Cardiac fibroblast (primary cell): ENCODE results near the gene SIM2.
"Not testable (repeated sequence)": the region's sequence is repeated elsewhere in the genome, so short reads cannot be mapped to it uniquely, and the experiment has no call there.

Experiments used
- DNase-seq, 2 donors: peaks; one replicate each; pipeline versions ENCODE4 v3.0.0 to v3.0.0-alpha.2; 2010; ENCODE audit warnings: low read depth in 2 of 2
- H3K4me3 ChIP-seq, 2 donors: replicated peaks in 1 of 2; 1 replicate in 1 of 2; 2 replicates in 1 of 2; pipeline ENCODE4 v1.5.1; 2011; ENCODE audit warnings: low read depth in 2 of 2, low read length in 2 of 2, mild to moderate bottlenecking in 2 of 2, moderate library complexity in 1 of 2
- TF ChIP-seq, protein P1 (sequence below): IDR thresholded peaks from one replicate; pipeline ENCODE4 v1.5.1; 2011; ENCODE audit warnings: low read depth, mild to moderate bottlenecking, low read length, inconsistent platforms

SIM2 gene, protein sequence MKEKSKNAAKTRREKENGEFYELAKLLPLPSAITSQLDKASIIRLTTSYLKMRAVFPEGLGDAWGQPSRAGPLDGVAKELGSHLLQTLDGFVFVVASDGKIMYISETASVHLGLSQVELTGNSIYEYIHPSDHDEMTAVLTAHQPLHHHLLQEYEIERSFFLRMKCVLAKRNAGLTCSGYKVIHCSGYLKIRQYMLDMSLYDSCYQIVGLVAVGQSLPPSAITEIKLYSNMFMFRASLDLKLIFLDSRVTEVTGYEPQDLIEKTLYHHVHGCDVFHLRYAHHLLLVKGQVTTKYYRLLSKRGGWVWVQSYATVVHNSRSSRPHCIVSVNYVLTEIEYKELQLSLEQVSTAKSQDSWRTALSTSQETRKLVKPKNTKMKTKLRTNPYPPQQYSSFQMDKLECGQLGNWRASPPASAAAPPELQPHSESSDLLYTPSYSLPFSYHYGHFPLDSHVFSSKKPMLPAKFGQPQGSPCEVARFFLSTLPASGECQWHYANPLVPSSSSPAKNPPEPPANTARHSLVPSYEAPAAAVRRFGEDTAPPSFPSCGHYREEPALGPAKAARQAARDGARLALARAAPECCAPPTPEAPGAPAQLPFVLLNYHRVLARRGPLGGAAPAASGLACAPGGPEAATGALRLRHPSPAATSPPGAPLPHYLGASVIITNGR

DNA sequence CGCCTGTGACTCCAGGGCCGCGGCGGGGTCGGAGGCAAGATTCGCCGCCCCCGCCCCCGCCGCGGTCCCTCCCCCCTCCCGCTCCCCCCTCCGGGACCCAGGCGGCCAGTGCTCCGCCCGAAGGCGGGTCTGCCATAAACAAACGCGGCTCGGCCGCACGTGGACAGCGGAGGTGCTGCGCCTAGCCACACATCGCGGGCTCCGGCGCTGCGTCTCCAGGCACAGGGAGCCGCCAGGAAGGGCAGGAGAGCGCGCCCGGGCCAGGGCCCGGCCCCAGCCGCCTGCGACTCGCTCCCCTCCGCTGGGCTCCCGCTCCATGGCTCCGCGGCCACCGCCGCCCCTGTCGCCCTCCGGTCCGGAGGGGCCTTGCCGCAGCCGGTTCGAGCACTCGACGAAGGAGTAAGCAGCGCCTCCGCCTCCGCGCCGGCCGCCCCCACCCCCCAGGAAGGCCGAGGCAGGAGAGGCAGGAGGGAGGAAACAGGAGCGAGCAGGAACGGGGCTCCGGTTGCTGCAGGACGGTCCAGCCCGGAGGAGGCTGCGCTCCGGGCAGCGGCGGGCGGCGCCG is at the start of gene SIM2:
TSS of gene SIM2 (plus strand) at position 135 of the 565 bp plus-strand sequence. CDS start 632 bp downstream, outside the sequence.
- peak in 1 of 2 donors; percentile 25 for DNase-seq
- H3K4me3 ChIP-seq, result peak within 1 kb of the TSS in 1 of 2 donors; percentile 51

DNA sequence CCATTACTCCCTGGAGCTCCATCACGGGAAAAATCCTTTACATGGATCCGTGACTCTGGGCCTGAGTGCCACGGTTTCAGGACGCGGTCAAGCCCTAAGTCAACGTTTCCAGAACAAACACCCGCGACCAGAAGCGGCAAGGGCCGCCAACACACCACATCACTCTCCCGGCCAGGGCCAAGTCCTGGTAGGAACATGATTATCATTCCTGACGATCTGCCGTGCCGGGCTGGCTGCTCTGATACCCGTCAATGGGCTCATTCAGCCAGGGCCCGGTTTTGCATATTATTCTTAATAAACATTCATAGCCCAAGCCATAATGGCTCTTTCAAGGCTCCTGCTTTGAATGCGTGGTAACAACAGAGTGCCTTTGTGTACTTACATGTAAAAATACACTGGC is 44.6 kb upstream of the SIM2 start:
- TF ChIP-seq, protein P1, sequence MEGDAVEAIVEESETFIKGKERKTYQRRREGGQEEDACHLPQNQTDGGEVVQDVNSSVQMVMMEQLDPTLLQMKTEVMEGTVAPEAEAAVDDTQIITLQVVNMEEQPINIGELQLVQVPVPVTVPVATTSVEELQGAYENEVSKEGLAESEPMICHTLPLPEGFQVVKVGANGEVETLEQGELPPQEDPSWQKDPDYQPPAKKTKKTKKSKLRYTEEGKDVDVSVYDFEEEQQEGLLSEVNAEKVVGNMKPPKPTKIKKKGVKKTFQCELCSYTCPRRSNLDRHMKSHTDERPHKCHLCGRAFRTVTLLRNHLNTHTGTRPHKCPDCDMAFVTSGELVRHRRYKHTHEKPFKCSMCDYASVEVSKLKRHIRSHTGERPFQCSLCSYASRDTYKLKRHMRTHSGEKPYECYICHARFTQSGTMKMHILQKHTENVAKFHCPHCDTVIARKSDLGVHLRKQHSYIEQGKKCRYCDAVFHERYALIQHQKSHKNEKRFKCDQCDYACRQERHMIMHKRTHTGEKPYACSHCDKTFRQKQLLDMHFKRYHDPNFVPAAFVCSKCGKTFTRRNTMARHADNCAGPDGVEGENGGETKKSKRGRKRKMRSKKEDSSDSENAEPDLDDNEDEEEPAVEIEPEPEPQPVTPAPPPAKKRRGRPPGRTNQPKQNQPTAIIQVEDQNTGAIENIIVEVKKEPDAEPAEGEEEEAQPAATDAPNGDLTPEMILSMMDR, result no peak
- no peak overlapping the region for H3K4me3 ChIP-seq
- no peak for DNase-seq

More for the DNA sequence above, at the start of gene SIM2:
- TF ChIP-seq, protein P1, result no peak

DNA sequence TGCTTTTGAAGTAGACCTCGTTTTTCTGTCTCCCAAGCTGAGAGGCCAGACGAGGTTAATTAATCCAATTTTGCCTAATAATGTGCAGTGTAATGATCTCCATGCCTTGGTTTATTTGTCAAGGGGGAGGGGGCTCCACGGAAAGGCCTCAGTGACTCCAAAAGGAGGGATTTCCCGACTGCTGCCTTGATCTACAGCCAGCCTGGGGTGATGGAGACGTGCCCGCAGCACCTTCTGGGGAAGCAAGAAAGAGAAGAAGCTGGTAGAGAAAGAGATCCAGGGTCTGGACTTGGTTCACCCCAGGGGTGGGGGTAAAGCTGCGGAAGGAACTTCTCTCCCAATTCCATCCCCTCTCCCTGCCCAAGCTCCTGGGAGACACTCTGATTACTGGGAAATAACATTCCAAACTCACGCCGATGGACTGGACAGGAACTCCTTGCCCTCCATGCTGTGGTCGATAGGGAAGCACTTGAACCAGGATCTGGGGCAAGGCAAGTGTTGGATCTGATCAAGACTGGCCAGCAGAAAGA is 44.1 kb upstream of the SIM2 start:
- no peak overlapping the region for H3K4me3 ChIP-seq
- TF ChIP-seq, protein P1, result no peak
- no peak for DNase-seq

DNA sequence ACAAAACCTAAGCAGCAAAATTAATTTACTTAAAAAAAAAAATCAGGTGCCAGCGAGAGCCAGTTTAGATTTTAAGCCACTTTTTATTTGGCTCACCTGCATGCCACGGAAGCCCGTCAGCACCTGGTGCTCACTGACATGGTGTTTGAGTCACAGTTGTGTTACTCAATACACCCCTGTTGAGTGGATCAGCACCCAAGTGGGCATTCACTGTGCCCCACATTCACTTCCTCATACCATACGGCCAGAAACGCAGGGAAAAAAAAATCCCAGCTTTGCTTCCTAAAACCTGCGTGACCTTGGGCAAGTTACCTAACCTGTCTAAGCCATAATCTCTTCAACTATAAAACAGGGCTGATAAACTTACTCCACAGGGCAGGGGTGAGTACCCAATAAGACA is 42.8 kb upstream of the SIM2 start:
- DNase-seq, result no peak
- H3K4me3 ChIP-seq, result no peak overlapping the region
- TF ChIP-seq, protein P1, result no peak

DNA sequence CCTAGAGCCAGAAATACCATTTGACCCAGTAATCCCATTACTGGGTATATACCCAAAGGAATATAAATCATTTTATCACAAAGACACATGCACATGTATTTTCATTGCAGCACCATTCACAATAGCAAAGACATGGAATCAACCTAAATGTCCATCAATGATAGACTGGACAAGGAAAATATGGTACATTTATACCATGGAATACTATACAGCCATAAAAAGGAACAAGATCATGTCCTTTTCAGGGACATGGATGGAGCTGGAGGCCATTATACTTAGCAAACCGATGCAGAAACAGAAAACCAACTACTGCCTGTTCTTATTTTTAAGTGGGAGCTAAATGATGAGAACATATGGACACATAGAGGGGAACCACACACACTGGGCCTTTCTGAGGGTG is 41.6 kb upstream of the SIM2 start:
- not testable (repeated sequence) for H3K4me3 ChIP-seq, DNase-seq

DNA sequence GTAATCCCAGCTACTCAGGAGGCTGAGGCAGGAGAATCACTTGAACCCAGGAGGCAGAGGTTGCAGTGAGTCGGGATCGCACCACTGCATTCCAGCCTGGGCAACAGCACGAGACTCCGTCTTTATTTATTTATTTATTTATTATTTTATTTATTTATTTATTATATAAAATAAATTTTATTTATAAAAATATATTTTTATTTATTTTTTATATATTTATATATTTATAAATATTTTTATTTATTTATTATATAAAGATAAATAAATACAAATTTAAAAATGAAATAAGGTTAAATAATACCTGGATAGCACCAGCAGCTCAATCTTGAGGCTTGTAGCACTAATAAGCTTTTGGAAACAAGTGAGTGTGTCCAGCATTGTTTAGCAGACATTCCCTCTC is 40.9 kb upstream of the SIM2 start:
- TF ChIP-seq, protein P1, result no peak
- no peak for DNase-seq

DNA sequence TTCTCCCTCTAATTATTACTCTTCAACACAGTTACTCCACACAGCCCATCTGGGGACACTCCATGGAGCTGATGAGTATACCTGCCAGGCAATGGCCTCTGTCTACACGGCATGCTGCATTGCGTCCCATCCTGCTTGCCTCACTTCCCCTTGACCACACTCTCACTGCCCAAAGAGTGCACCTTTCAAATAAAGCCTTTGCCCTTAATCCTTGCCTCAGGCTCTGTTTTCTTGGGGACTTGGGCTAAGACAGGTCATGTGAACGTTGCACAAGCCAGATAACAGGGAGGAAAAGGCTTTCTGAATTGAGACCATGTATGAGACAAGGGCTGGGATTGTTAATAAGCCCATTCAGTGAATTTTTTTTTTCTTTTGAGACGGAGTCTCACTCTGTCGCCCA is 40.0 kb upstream of the SIM2 start:
- no peak overlapping the region for H3K4me3 ChIP-seq
- no peak for DNase-seq
- TF ChIP-seq, protein P1, result no peak

More for the DNA sequence above, 40.9 kb upstream of the SIM2 start:
- H3K4me3 ChIP-seq, result no peak overlapping the region
